Activated naive CD4-positive, alpha-beta T cell treated with anti-CD3 and anti-CD28 coated beads for 36 hours (primary cell): ENCODE results near the gene MMP17. TPM values are rescaled to one million over a fixed set of nuclear protein-coding genes. Genes with fewer than 3 reads are reported as not detected.

Experiments used
- CTCF ChIA-PET: fragments of 350-600 bp; sonication (Branson Sonifier 250); formaldehyde crosslinking; loops from one replicate; lab custom pipeline; 2021; ENCODE audit warnings: antibody characterized with exemption; lab: Charles Lee
- DNase-seq: peaks from one replicate; pipeline ENCODE4 v3.0.0-alpha.2; 2020
- H3K27ac Mint-ChIP-seq: one replicate; pipeline ENCODE4 v1.8.0; 2021; ENCODE audit warnings: mild to moderate bottlenecking, mixed read lengths
- H3K27me3 Mint-ChIP-seq: one replicate; pipeline ENCODE4 v1.8.0; 2021; ENCODE audit warnings: low read depth, mixed read lengths
- H3K36me3 Mint-ChIP-seq: one replicate; pipeline ENCODE4 v1.8.0; 2021; ENCODE audit warnings: low read depth, mixed read lengths
- H3K4me1 Mint-ChIP-seq: one replicate; pipeline ENCODE4 v1.8.0; 2021; ENCODE audit warnings: low read depth, mixed read lengths
- H3K4me3 Mint-ChIP-seq: one replicate; pipeline ENCODE4 v1.8.0; 2021; ENCODE audit warnings: mild to moderate bottlenecking, moderate library complexity, mixed read lengths
- H3K9me3 Mint-ChIP-seq: one replicate; pipeline ENCODE4 v1.8.0; 2021; ENCODE audit warnings: mixed read lengths
- intact Hi-C: fragments of 100-400 bp; cut with micrococcal nuclease; formaldehyde crosslinking; loops from one replicate; pipeline ENCODE4 v1.15.1; 2023
- total RNA-seq, 2 experiments: library from RNA; stranded (reverse); gene quantifications; one replicate each; pipeline ENCODE4 v1.2.3, GENCODE V29; 2021

Gene MMP17
- not detected for total RNA-seq

DNA sequence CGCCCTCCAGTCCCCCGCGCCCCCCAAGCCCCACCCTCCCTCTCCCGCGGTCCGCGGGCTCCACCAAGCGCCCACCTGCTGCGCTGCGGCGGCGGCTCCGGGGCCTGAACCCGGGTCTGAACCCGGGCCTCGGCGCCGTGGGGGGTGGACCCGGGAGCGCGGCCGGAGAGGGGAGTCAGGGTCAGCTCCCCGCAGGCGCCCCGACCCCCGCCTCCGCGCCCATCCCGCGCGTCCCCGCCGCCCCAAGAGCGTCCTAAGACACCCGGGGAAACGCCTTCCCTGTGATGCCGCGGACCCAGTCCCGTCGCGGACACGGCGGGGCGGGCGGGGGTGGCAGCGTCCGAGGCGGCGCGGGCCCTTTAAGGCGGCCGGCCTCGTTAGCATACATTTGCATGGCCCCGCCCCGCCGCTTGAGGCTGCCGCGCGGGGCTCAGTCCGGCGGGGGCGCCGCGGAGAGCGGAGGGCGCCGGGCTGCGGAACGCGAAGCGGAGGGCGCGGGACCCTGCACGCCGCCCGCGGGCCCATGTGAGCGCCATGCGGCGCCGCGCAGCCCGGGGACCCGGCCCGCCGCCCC, at the start of gene MMP17:
TSS of gene MMP17 (plus strand) at position 433 of the 574 bp plus-strand sequence. CDS start at position 535, 102 bp downstream.
- peaks cover 44% of the 10 kb centered on the region for H3K27me3 Mint-ChIP-seq

DNA sequence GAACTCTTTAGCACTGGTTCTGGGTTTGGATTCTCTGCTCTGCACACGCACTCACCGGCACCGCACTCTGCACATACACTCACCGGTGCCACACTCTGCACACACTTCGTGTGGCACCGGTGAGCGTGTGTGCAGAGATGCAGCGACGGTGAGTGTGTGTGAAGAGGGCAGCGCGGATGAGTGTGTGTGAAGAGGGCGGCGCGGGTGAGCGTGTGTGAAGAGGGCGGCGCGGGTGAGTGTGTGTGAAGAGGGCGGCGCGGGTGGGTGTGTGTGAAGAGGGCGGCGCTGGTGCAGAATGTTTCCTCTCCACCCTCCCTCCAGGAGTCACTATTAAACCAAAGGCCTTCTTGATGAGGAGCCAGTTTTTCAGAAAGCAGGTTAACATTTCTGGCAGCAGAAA, 49.2 kb upstream of the MMP17 start:
- Mint-ChIP-seq H3K4me1 (peaks cover 23% of the 10 kb centered on the region), H3K4me3 (no peak overlapping the region), H3K27ac (no peak overlapping the region), H3K27me3 (no peaks in the 10 kb centered on the region), H3K36me3 (peaks cover 35% of the 10 kb centered on the region), H3K9me3 (no peaks in the 10 kb centered on the region)
- CTCF ChIA-PET, result no interaction called here
- intact Hi-C loops, result loop anchor here (5.0 kb wide), 2 partner anchors 172 to 907 kb away; partner anchors contain the start of gene RAN
- no peak for DNase-seq

More for the DNA sequence above, at the start of gene MMP17:
- peak within 1 kb of the TSS; percentile 63 for H3K4me3 Mint-ChIP-seq
- intact Hi-C loops, result no loop called here
- no peaks in the 10 kb centered on the region for H3K36me3 Mint-ChIP-seq
- H3K27ac Mint-ChIP-seq, result no peak within 1 kb of the TSS
- H3K9me3 Mint-ChIP-seq, result no peaks in the 10 kb centered on the region
- CTCF ChIA-PET, result interaction anchor here (0.8 kb wide), 1 partner anchor 74 kb away, joined by 3 read pairs; no protein-coding TSS in a partner anchor
- peaks cover 14% of the 10 kb centered on the region for H3K4me1 Mint-ChIP-seq
- DNase-seq, result no peak

DNA sequence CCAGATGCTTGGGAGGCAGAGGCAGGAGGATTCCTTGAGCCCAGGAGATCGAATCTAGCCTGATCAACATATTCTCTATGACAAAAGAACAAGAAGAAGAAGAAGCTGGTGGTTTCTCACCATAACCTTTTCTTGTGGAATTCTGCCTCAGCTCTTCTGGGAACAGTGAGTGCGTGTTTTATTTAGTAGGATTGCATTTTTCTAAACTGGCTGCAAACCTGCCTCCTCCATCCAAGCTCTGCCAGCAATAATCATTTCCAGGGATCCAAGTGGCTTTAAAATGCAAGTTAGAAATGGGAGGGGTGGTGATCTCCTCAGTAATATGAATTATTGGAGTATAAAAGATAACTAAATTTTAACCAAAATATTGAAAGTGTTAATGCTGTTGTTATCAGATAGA, 46.1 kb upstream of the MMP17 start:
- H3K36me3 Mint-ChIP-seq, result peaks cover 28% of the 10 kb centered on the region
- DNase-seq, result no peak
- CTCF ChIA-PET, result no interaction called here
- H3K4me3 Mint-ChIP-seq, result no peak overlapping the region
- H3K27me3 Mint-ChIP-seq, result no peaks in the 10 kb centered on the region
- no peak overlapping the region for H3K27ac Mint-ChIP-seq
- intact Hi-C loops, result no loop called here
- H3K4me1 Mint-ChIP-seq, result no peaks in the 10 kb centered on the region
- no peaks in the 10 kb centered on the region for H3K9me3 Mint-ChIP-seq

DNA sequence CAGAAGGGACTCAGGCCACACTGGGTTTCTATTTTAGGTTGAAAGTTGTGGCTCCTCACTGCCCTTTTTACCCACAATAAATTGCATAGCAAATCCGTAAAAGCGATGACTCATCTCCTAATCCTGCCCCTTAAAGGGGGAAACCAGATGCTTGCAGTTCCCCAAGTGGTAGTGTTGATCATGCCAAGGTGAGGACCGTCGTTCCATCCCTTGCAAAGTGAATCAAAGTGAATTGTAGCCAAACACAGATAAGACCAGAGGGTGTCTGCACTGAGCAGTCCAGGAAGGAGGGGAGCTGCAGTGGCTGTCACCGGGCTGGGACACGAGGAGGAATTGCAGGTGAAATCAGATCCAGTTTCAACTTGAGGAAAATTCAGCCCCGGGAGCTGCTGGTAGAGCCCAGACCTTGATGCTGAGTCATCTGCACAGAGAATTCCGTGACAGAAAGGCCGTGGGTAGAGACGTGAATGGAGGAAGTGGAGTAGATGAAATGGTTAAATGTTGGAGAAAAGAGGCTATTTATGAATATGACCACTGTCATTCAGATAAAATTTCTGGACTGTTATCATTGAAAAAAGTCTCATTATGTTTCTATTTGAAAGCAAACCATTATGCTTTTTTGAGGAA, 44.2 kb upstream of the MMP17 start:
- H3K36me3 Mint-ChIP-seq, result peaks cover 16% of the 10 kb centered on the region
- CTCF ChIA-PET, result interaction anchor here (0.6 kb wide), 1 partner anchor 29 kb away, joined by 4 read pairs; no protein-coding TSS in a partner anchor
- no peaks in the 10 kb centered on the region for H3K4me1 Mint-ChIP-seq
- no peaks in the 10 kb centered on the region for H3K9me3 Mint-ChIP-seq
- H3K4me3 Mint-ChIP-seq, result no peak overlapping the region
- intact Hi-C loops, result no loop called here
- DNase-seq, result no peak
- H3K27me3 Mint-ChIP-seq, result no peaks in the 10 kb centered on the region
- H3K27ac Mint-ChIP-seq, result peak overlapping the region; percentile 63

DNA sequence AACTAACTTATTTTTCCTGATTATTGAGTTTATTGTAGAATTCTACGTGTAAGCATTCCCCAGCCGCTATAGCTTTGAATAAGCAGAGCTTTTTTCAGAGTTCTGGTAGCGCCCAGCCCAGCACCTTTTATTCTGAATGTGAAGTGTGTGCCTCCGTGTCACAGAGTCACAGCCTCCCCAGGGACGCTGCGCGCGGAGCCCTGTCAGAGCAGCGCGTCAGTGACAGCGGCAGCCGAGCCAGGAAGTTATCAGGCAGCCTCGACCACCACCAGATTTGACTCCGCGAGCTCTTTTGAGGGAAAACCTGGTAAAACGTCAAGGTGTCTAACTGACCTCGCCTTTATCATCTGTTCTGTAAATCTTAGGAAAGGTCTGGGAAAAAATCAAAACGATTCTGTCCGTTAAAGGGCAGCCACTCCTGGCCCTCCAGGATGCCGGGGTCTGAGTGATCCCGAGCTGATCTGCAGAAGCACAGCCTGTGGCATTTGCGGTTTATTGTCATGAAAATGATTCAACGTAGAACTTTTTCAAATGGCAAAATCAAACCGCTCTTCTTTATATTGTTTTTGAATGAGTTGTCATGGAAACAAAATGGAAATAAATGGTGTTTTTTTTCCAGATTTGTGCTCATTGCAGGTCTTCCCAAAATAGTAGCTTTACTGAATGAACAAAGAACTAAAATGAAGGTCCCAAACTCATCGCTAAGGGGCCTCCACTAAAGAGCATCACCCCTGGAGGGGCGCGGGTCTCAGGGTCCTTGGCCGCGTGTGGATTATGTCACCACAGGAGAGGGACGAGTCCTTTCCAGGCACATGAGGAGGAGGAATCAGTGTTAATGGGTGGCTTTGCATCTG, 43.1 kb upstream of the MMP17 start:
- no peaks in the 10 kb centered on the region for H3K4me1 Mint-ChIP-seq
- no peaks in the 10 kb centered on the region for H3K27me3 Mint-ChIP-seq
- DNase-seq, result no peak
- H3K36me3 Mint-ChIP-seq, result peaks cover 21% of the 10 kb centered on the region
- no peaks in the 10 kb centered on the region for H3K9me3 Mint-ChIP-seq
- CTCF ChIA-PET, result interaction anchor here (0.6 kb wide), 2 partner anchors 30 to 59 kb away, joined by 4 to 5 read pairs; no protein-coding TSS in a partner anchor
- H3K27ac Mint-ChIP-seq, result no peak overlapping the region
- intact Hi-C loops, result no loop called here
- H3K4me3 Mint-ChIP-seq, result no peak overlapping the region

DNA sequence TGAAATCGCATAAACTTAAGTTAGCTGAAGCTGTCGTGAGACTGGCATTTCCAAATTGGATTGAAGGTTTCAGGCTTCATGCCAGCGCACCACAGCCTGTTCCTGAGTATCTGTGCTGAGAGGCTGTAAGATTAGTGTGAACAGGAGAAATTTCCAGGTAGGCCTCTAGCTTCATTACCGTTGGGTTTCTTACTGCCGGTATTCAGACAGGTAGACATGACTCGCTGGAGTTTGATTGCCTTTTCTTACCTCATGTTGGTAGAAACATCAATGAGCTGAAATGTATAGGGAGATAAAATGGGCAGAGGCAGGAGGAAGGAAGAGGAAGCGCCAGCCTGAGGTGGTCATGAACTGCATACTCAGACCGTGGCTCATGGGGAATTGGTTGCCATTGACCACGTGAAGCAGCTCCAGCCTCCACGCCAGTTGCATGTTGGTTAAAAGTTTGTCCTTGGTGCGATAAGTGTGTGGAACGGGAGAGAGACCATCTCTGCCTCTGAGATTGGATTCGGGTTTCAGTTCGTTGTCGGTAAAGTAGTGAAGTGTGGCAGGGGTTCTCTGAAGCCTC, 42.3 kb upstream of the MMP17 start:
- intact Hi-C loops, result no loop called here
- peaks cover 24% of the 10 kb centered on the region for H3K36me3 Mint-ChIP-seq
- CTCF ChIA-PET, result no interaction called here
- H3K27me3 Mint-ChIP-seq, result no peaks in the 10 kb centered on the region
- H3K27ac Mint-ChIP-seq, result peak overlapping the region; percentile 16
- no peaks in the 10 kb centered on the region for H3K9me3 Mint-ChIP-seq
- H3K4me3 Mint-ChIP-seq, result no peak overlapping the region
- no peaks in the 10 kb centered on the region for H3K4me1 Mint-ChIP-seq
- no peak for DNase-seq

DNA sequence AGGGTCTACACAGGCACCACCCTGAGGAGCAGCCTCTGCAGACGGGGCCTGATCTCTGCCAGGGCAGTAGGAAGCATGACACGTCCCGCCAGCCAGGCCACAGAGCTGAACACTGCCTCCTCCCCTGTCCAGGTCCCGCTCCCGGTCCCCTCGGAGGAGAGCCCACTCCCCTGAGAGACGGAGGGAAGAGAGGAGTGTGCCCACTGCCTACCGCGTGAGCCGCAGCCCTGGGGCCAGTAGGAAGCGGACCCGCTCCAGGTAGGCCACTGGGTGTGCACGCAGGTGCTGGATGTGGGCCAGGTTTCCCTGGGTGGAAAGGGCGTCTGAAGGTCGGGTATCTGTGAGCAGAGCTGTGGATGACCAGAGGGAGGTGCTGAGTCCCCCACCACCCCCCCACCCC, 41.9 kb upstream of the MMP17 start:
- intact Hi-C loops, result no loop called here
- H3K27me3 Mint-ChIP-seq, result no peaks in the 10 kb centered on the region
- no peak overlapping the region for H3K27ac Mint-ChIP-seq

DNA sequence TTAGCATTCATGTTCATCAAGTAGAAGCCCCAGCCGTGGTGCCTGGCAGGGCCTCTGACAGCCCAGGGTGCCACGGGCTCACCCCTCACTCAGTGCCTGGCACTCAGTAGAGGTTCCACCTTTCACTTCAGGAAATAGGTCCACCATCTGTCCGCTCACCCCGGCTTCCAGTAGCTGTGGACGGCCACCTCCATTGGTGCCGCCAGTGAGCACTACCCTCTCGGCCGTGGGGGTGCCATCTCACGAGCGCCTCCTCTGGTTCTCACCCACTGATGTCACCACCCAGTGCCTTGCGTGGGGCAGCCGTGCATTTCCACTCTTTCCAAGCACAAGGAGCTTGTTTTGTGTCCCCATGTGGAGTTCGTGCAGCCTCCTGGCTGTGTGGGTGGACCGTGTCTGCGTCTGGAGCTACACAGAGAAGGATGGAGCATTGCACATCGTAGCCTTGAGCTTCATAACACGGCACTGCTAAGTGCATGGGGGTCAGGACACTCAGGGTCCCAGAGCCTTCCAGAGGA, 41.0 kb upstream of the MMP17 start:
- H3K27ac Mint-ChIP-seq, result no peak overlapping the region

More for the DNA sequence above, 41.9 kb upstream of the MMP17 start:
- no peaks in the 10 kb centered on the region for H3K9me3 Mint-ChIP-seq
- H3K36me3 Mint-ChIP-seq, result peaks cover 25% of the 10 kb centered on the region
- DNase-seq, result no peak
- no peaks in the 10 kb centered on the region for H3K4me1 Mint-ChIP-seq
- CTCF ChIA-PET, result no interaction called here
- no peak overlapping the region for H3K4me3 Mint-ChIP-seq

DNA sequence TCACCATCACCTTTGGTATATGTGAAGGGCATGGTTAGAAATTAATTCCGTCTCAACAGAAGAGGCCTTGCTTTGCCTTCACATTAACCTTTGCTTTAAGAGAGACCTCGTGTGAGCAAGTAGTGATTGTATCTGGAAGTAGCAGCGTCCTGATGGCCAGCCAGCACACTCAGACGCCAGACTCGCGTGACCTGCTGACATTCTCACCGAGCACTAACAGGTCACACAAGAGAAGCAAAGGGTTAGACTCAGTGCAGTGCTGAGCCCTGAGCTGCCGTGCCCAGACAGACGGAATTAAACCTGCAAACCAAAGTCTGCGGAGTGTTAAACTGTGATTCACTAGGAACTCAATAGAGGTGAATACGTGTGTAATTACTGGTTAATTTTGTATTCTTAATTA, 40.1 kb upstream of the MMP17 start:
- Mint-ChIP-seq H3K4me1 (no peaks in the 10 kb centered on the region), H3K9me3 (no peaks in the 10 kb centered on the region), H3K27me3 (no peaks in the 10 kb centered on the region), H3K4me3 (no peak overlapping the region), H3K36me3 (peaks cover 27% of the 10 kb centered on the region), H3K27ac (no peak overlapping the region)
- CTCF ChIA-PET, result no interaction called here
- intact Hi-C loops, result no loop called here
- DNase-seq, result no peak

More for the DNA sequence above, 41.0 kb upstream of the MMP17 start:
- intact Hi-C loops, result no loop called here
- Mint-ChIP-seq H3K36me3 (peaks cover 27% of the 10 kb centered on the region), H3K27me3 (no peaks in the 10 kb centered on the region), H3K4me3 (no peak overlapping the region), H3K4me1 (no peaks in the 10 kb centered on the region), H3K9me3 (no peaks in the 10 kb centered on the region)
- CTCF ChIA-PET, result no interaction called here
- DNase-seq, result no peak

DNA sequence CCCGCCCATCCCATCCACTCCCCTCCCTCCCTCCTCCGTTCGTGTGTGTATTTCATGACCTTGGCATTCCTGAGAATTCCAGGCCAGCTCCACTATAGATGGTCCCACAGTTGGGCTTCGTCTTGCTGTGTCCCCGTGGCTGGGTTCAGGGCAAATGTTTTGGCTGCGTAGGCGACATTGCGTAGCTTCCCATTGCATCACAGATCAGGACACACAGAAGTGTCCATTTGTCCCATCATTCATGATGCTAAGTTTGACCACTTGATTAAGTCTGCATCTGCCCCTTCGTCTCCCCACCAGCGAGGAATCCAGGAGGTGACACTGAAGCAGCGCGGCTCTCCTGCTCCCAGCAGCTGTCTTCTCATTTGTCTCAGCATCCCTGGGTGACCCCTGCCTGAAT, 38.6 kb upstream of the MMP17 start:
- H3K27me3 Mint-ChIP-seq, result no peaks in the 10 kb centered on the region
- no peak overlapping the region for H3K27ac Mint-ChIP-seq
- no peaks in the 10 kb centered on the region for H3K9me3 Mint-ChIP-seq
- CTCF ChIA-PET, result interaction anchor here (0.6 kb wide), 1 partner anchor 213 kb away, joined by 5 read pairs; no protein-coding TSS in a partner anchor
- DNase-seq, result no peak
- no peak overlapping the region for H3K4me3 Mint-ChIP-seq
- peaks cover 27% of the 10 kb centered on the region for H3K36me3 Mint-ChIP-seq
- H3K4me1 Mint-ChIP-seq, result no peaks in the 10 kb centered on the region
- intact Hi-C loops, result no loop called here

DNA sequence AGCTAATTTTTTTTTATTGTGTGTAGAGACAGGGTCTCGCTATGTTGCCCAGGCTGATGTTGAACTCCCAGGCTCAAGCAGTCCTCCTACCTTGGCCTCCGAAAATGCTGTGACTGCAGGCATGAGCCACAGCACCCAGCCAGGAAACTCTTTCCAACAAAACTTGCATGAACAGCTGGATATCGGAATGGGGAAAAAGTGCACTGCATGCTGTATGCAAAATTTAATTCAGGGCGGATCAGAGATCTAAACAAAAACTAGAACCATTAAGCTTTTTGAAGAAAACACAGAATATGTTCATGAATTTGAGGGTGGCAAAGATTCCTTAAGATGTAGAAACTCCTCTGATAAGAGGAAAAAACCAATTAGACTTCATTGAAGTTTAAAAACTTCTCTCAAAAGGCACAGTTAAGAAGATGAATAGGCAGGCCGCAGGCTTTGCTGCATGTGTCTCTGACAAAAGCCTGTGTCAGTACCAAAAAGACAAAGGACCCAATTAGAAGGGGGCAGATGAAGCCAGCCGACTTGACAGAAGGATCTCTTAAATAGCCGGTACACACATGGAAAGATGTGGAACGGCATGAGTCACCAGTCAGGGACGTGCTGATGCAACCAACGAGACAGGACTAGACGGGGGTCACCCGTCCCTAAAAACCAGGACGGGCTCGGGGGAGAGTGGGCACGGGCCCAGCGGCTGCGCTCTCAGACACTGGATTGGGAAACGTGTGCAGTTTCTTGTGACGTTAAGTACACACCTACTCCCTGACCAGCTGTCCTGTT, 34.8 kb upstream of the MMP17 start:
- Mint-ChIP-seq H3K36me3 (peaks cover 31% of the 10 kb centered on the region), H3K4me1 (no peaks in the 10 kb centered on the region), H3K27me3 (no peaks in the 10 kb centered on the region), H3K4me3 (no peak overlapping the region), H3K27ac (no peak overlapping the region), H3K9me3 (no peaks in the 10 kb centered on the region)
- DNase-seq, result no peak
- intact Hi-C loops, result no loop called here
- CTCF ChIA-PET, result no interaction called here
